Activated naive CD8-positive, alpha-beta T cell treated with anti-CD3 and anti-CD28 coated beads, Interleukin-2, amount 50 U/mL, for 24 hours (primary cell): Measurements from ENCODE around the gene MPZ.

Experiments used
- ATAC-seq: fragments of 150-1000 bp; cut with Tn5 transposase; one replicate; pipeline ENCODE4 v1.10.0; 2021
- DNase-seq: peaks from one replicate; pipeline ENCODE4 v3.0.0; 2021
- H3K27ac Mint-ChIP-seq: one replicate; pipeline ENCODE4 v1.8.0; 2021; ENCODE audit warnings: mild to moderate bottlenecking, mixed read lengths
- H3K27me3 Mint-ChIP-seq: one replicate; pipeline ENCODE4 v1.8.0; 2021; ENCODE audit warnings: mixed read lengths
- H3K36me3 Mint-ChIP-seq: one replicate; pipeline ENCODE4 v1.8.0; 2021; ENCODE audit warnings: low read depth, mixed read lengths
- H3K4me1 Mint-ChIP-seq: one replicate; pipeline ENCODE4 v1.8.0; 2021; ENCODE audit warnings: mixed read lengths
- H3K4me3 Mint-ChIP-seq: one replicate; pipeline ENCODE4 v1.8.0; 2021; ENCODE audit warnings: mild to moderate bottlenecking, moderate library complexity, mixed read lengths
- H3K9me3 Mint-ChIP-seq: one replicate; pipeline ENCODE4 v1.8.0; 2021; ENCODE audit warnings: mixed read lengths

MPZ gene

DNA sequence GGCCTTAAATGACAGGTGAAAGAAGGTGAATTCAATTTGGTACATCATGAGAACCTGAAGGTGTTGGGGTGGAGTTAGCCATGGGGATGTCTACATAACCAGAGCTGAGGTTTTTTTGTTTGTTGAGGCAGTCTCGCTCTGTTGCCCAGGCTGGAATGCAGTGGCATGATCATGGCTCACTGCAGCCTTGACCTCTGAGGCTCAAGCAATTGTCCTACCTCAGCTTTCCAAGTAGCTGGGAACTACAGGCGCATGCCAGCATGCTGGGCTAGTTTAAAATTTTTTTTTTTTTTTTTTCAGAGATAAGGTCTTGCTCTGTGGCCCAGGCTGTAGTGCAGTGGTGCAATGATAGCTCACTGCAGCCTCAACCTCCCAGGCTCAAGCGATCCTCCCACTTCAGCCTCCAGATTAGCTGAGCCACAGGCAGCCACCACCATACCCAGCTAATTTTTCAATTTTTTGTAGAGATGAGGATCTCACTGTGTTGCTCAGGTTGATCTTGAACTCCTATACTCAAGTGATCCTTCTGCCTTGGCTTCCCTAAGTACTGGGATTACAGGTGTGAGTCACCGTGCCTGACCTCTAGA lies 1.9 kb upstream of the MPZ start:
- DNase-seq: no peak
- Mint-ChIP-seq H3K27me3 (no peaks in the 10 kb centered on the region), H3K4me3 (no peak overlapping the region), H3K27ac (no peak overlapping the region), H3K9me3 (no peaks in the 10 kb centered on the region), H3K4me1 (peaks cover 27% of the 10 kb centered on the region), H3K36me3 (no peaks in the 10 kb centered on the region)
- ATAC-seq: no peak

- H3K27me3 Mint-ChIP-seq: no peaks in the 10 kb centered on the region
- no peaks in the 10 kb centered on the region for H3K9me3 Mint-ChIP-seq
- H3K4me3 Mint-ChIP-seq: no peak overlapping the region
- ATAC-seq: no peak
- H3K36me3 Mint-ChIP-seq: no peaks in the 10 kb centered on the region
- peaks cover 31% of the 10 kb centered on the region for H3K4me1 Mint-ChIP-seq
- DNase-seq: no peak
- H3K27ac Mint-ChIP-seq: no peak overlapping the region
Observed at GRCh38 chr1:161307892-161308638, 1.7 kb downstream of the MPZ start.

- no peaks in the 10 kb centered on the region for H3K9me3 Mint-ChIP-seq
- H3K27me3 Mint-ChIP-seq: no peaks in the 10 kb centered on the region
- no peak for DNase-seq
- no peak overlapping the region for H3K27ac Mint-ChIP-seq
- H3K4me1 Mint-ChIP-seq: peaks cover 31% of the 10 kb centered on the region
- H3K36me3 Mint-ChIP-seq: no peaks in the 10 kb centered on the region
- ATAC-seq: no peak
- no peak overlapping the region for H3K4me3 Mint-ChIP-seq
Observed at GRCh38 chr1:161307230-161307768, 2.5 kb downstream of the MPZ start.

DNA sequence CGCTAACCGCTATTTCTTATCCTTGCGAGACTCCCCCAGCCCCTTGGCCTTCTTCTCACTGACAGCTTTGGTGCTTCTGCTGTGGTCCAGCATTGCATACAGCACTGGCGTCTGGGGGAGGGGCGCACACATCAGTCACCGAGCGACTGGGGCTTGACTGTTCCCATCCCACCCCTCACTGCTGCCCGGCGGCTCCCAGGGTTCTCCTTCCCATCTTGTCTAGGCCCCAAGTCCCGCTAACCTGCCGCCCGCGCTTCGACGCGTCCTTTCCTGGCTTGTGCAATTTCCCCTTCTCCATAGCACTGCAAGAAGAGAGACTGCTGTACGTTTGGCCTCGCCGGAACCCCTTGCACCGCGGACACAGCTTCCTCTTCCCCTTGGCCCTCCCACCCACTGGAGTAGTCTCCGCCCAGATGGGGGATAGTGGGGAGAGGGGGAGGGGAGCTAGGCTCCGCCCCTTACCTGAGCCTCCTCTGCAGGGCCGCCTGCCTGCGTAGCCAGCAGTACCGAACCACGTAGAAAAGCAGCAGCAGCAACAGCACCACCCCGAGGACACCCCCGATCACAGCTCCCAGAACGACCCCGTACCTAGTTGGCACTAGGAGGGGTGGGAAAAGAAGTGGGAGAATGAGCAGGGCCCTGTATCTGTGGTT lies 3.8 kb downstream of the MPZ start:
- no peaks in the 10 kb centered on the region for H3K27me3 Mint-ChIP-seq
- no peaks in the 10 kb centered on the region for H3K9me3 Mint-ChIP-seq
- DNase-seq (peak; percentile 82), ATAC-seq (peak; percentile 90)
- peak overlapping the region; percentile 90 for H3K4me3 Mint-ChIP-seq
- H3K36me3 Mint-ChIP-seq: no peaks in the 10 kb centered on the region
- H3K4me1 Mint-ChIP-seq: peaks cover 31% of the 10 kb centered on the region
- H3K27ac Mint-ChIP-seq: peak overlapping the region; percentile 78

GRCh38 chr1:161304927-161305866 lies 4.6 kb downstream of the MPZ start:
- H3K27ac Mint-ChIP-seq: peak overlapping the region; percentile 78
- H3K4me1 Mint-ChIP-seq: peaks cover 31% of the 10 kb centered on the region
- peak overlapping the region; percentile 90 for H3K4me3 Mint-ChIP-seq
- H3K27me3 Mint-ChIP-seq: no peaks in the 10 kb centered on the region
- ATAC-seq: no peak
- DNase-seq: no peak
- no peaks in the 10 kb centered on the region for H3K9me3 Mint-ChIP-seq
- no peaks in the 10 kb centered on the region for H3K36me3 Mint-ChIP-seq

DNA sequence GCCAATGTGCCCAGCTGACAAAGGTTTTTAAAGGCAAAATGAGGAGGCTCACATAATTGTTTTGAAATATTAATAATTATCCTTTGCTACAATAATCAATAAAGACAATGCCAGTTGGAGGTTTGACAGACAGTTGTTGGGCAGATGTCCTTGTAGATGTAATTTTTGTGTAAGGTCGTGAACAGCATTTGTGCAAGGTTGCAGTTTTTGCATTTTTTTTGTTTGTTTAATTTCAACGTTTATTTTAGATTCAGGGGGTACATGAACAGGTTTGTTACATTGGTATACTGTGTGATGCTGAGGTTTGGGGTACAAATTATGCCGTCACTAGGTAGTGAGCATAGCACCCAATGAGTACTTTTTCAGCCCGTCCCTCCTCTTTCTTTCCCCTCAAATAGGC lies 9.3 kb downstream of the MPZ start:
- no peaks in the 10 kb centered on the region for H3K9me3 Mint-ChIP-seq
- peaks cover 17% of the 10 kb centered on the region for H3K4me1 Mint-ChIP-seq
- DNase-seq: no peak
- no peaks in the 10 kb centered on the region for H3K36me3 Mint-ChIP-seq
- no peak for ATAC-seq
- no peak overlapping the region for H3K27ac Mint-ChIP-seq
- no peak overlapping the region for H3K4me3 Mint-ChIP-seq
- H3K27me3 Mint-ChIP-seq: no peaks in the 10 kb centered on the region

DNA sequence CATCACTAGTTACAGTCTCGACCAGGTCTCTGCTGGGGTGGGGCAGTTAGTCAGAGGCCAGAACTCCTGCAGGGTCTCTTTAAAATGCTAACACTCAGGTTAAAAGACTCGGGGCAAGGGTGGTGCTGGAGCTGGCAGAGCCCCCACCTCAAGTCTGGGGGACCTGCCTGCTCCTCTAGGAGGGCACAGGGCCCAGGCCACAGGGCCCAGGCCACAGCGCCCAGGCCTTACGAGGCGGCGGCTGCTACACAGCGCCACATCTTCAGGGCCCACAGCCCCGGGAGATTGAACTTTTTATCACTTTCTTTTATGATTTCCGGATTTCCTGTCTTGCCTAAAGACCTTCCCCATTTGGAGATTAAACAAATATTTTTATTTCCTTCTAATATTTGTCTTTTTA lies 10.4 kb downstream of the MPZ start:
- Mint-ChIP-seq H3K27me3 (no peaks in the 10 kb centered on the region), H3K27ac (no peak overlapping the region), H3K4me3 (no peak overlapping the region), H3K9me3 (no peaks in the 10 kb centered on the region), H3K36me3 (no peaks in the 10 kb centered on the region), H3K4me1 (peaks cover 11% of the 10 kb centered on the region)
- no peak for ATAC-seq
- no peak for DNase-seq

DNA sequence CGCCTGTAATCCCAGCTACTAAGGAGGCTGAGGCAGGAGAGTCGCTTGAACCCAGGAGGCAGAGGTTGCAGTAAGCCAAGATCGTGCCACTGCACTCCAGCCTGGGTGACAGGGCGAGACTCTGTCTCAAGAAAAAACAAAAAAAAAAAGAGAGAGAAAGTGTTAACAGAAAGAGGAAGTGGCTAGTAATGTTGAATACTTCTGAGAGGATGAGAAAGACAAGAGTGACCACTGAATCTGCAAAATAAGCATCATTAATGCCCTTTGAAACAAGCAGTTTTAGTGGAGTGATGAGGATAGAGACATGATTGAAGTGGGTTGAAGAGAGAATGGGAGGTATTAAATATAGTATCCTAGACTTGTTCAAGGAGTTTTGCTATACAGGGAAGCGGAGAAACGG lies 11.7 kb downstream of the MPZ start:
- no peak for ATAC-seq
- DNase-seq: no peak
- H3K27ac Mint-ChIP-seq: no peak overlapping the region
- H3K36me3 Mint-ChIP-seq: no peaks in the 10 kb centered on the region
- no peaks in the 10 kb centered on the region for H3K4me1 Mint-ChIP-seq
- no peak overlapping the region for H3K4me3 Mint-ChIP-seq
- H3K9me3 Mint-ChIP-seq: no peaks in the 10 kb centered on the region
- H3K27me3 Mint-ChIP-seq: no peaks in the 10 kb centered on the region

DNA sequence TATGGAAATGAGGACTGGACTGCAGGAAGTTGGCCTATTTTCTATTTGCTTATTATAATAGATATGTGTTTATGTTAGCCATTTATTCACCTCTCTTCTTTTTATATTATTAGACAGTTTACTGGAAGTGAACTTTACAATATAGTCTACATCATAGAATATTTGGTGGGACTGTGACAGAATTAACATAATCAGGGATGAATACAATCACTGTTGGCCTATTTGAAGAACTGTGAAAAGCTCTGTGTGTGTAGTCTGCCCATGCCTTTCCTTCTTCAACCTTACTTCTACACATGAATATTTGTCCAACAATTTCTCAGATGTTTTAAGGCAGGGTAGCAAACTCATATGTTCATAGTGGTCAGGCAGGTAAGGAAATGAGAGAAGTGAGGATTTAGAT lies 12.4 kb downstream of the MPZ start:
- no peak for ATAC-seq
- Mint-ChIP-seq H3K27ac (no peak overlapping the region), H3K4me3 (no peak overlapping the region), H3K9me3 (no peaks in the 10 kb centered on the region), H3K36me3 (no peaks in the 10 kb centered on the region), H3K4me1 (no peaks in the 10 kb centered on the region), H3K27me3 (no peaks in the 10 kb centered on the region)
- DNase-seq: no peak

DNA sequence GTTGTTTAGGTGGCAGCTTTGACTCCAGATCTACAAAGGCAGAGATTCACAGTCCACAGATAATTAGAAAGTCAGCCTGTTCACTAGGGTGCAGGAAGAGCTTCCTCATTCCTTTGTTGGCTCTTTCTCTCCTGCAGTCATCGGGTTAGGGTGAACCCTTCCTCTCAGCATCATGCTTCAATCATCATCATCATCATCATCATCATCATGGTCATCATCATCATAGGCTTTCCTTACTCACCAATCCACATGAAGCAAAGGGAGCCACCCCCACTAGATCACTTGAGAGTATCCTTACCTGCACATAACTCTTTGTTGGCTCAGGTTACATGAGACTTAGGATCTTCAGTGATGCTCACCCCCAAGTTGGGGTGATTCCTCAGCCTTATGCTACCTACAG lies 19.0 kb downstream of the MPZ start:
- H3K36me3 Mint-ChIP-seq: no peaks in the 10 kb centered on the region
- H3K4me3 Mint-ChIP-seq: no peak overlapping the region
- H3K4me1 Mint-ChIP-seq: no peaks in the 10 kb centered on the region
- ATAC-seq (no peak), DNase-seq (no peak)
- H3K9me3 Mint-ChIP-seq: no peaks in the 10 kb centered on the region
- no peak overlapping the region for H3K27ac Mint-ChIP-seq
- no peaks in the 10 kb centered on the region for H3K27me3 Mint-ChIP-seq

DNA sequence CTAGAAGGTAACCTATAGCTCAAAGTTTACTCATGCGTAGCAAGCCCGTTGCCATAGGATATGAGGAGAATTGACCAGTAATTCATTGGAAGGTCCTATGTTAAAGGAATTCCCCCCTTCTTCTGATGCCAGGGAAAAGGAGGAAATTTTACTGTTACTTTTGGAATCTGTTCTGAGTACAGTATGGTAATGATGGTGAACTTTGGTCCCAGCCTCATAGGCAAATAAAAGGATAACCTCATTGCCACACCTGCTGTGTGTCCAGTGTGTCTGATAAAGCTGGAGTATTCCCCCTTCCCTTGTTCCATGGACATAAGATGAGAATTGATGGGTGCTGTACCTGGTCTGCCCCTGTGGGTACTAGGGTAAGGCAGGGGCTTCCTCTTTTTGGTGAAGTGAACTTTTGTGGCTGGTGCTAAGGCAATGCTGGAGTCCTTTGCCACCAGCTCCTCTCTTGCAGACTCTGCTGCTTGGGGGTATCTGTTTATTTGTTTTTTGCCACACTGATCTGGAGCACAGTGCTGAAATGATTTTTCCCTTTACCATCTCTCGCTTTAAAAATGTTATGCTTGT lies 22.2 kb downstream of the MPZ start:
- H3K4me1 Mint-ChIP-seq: no peaks in the 10 kb centered on the region
- no peak for DNase-seq
- H3K27me3 Mint-ChIP-seq: no peaks in the 10 kb centered on the region
- H3K9me3 Mint-ChIP-seq: no peaks in the 10 kb centered on the region
- ATAC-seq: no peak
- no peaks in the 10 kb centered on the region for H3K36me3 Mint-ChIP-seq
- H3K4me3 Mint-ChIP-seq: no peak overlapping the region
- H3K27ac Mint-ChIP-seq: no peak overlapping the region

- Mint-ChIP-seq H3K27ac (no peak overlapping the region), H3K4me3 (no peak overlapping the region), H3K36me3 (no peaks in the 10 kb centered on the region), H3K27me3 (no peaks in the 10 kb centered on the region), H3K4me1 (no peaks in the 10 kb centered on the region), H3K9me3 (no peaks in the 10 kb centered on the region)
- DNase-seq (no peak), ATAC-seq (no peak)
Observed at GRCh38 chr1:161285521-161285920, 24.2 kb downstream of the MPZ start.

DNA sequence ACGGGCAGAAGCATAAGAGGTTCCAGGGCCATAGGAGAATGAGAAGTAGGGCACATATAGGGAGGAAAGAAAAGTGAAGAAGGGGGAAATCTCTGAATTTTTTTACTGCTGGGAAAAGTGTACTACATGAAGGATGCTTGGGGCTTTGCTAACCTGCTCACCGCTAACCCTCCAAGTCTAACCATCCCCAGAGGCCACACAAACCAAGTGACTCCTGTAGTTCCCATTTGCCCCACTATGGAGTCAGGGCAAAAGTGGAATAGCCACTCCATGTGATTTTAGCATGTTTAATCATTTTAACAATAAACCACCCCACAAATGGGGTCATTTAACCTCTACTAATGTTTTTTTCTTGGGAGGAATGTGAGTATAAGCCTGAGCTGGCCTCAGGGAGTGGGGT lies 24.7 kb downstream of the MPZ start:
- no peak overlapping the region for H3K27ac Mint-ChIP-seq
- H3K9me3 Mint-ChIP-seq: no peaks in the 10 kb centered on the region
- H3K4me1 Mint-ChIP-seq: no peaks in the 10 kb centered on the region
- ATAC-seq (no peak), DNase-seq (no peak)
- no peaks in the 10 kb centered on the region for H3K36me3 Mint-ChIP-seq
- no peak overlapping the region for H3K4me3 Mint-ChIP-seq
- no peaks in the 10 kb centered on the region for H3K27me3 Mint-ChIP-seq

GRCh38 chr1:161282991-161283390 lies 26.8 kb downstream of the MPZ start:
- Mint-ChIP-seq H3K9me3 (no peaks in the 10 kb centered on the region), H3K27ac (no peak overlapping the region), H3K27me3 (peaks cover 4% of the 10 kb centered on the region), H3K4me3 (no peak overlapping the region), H3K36me3 (no peaks in the 10 kb centered on the region), H3K4me1 (no peaks in the 10 kb centered on the region)
- ATAC-seq (no peak), DNase-seq (no peak)
